Ecto neural progenitor cell (in vitro differentiated cells): Measurements from ENCODE around the gene TMEM121B.

ENCODE experiments used
- DNase-seq: peaks from one replicate; pipeline ENCODE4 v3.0.0-alpha.2; 2018; ENCODE audit warnings: low spot score

The TMEM121B gene

DNA sequence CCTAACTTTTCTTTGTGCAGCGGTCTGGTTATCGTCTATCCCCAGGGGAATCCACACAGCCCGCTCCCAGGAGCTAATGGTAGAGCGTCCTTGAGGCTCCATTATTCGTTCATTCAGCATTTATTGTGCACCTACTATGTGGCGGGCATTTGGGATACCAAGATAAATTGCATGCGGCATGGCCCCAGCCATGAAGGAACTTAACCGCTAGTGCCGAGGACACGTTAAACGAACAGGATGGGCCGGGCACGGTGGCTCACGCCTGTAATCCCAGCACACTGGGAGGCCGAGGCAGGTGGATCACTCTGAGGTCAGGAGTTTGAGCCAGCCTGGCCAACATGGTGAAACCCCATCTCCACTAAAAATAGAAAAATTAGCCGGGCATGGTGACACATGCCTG, 11.2 kb downstream of the TMEM121B start:
- DNase-seq: no peak

DNA sequence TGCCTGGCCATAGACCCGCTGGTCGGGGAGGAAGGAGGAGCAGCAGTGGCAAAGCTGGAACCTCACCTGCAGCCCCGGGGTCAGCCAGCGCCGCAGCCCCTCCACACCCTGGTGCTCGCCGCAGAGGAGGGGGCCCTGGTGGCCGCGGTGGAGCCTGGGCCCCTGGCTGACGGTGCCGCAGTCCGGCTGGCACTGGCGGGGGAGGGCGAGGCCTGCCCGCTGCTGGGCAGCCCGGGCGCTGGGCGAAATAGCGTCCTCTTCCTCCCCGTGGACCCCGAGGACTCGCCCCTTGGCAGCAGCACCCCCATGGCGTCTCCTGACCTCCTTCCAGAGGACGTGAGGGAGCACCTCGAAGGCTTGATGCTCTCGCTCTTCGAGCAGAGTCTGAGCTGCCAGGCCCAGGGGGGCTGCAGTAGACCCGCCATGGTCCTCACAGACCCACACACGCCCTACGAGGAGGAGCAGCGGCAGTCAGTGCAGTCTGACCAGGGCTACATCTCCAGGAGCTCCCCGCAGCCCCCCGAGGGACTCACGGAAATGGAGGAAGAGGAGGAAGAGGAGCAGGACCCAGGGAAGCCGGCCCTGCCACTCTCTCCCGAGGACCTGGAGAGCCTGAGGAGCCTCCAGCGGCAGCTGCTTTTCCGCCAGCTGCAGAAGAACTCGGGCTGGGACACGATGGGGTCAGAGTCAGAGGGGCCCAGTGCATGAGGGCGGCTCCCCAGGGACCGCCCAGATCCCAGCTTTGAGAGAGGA, 11.9 kb downstream of the TMEM121B start:
- DNase-seq: no peak

DNA sequence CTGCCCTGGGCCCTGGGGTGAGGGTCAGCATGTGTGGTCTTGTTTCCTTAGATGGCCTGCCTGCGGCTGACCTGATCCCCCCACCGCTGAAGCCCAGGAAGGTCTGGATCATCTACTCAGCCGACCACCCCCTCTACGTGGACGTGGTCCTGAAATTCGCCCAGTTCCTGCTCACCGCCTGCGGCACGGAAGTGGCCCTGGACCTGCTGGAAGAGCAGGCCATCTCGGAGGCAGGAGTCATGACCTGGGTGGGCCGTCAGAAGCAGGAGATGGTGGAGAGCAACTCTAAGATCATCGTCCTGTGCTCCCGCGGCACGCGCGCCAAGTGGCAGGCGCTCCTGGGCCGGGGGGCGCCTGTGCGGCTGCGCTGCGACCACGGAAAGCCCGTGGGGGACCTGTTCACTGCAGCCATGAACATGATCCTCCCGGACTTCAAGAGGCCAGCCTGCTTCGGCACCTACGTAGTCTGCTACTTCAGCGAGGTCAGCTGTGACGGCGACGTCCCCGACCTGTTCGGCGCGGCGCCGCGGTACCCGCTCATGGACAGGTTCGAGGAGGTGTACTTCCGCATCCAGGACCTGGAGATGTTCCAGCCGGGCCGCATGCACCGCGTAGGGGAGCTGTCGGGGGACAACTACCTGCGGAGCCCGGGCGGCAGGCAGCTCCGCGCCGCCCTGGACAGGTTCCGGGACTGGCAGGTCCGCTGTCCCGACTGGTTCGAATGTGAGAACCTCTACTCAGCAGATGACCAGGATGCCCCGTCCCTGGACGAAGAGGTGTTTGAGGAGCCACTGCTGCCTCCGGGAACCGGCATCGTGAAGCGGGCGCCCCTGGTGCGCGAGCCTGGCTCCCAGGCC, 12.7 kb downstream of the TMEM121B start:
- no peak for DNase-seq

DNA sequence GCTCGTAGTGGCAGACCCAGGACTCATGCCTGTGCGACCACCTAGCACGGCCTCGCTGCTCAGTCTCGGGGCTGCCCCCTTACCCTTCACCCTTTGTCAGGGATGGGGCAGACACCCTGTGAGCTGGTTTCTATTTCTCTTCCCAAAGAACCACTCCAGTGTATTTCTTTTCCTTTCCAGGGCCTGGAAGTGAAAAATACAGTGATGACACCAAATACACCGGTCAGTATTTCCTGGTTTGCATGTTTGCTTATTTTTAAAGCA, 13.7 kb downstream of the TMEM121B start:
- no peak for DNase-seq

DNA sequence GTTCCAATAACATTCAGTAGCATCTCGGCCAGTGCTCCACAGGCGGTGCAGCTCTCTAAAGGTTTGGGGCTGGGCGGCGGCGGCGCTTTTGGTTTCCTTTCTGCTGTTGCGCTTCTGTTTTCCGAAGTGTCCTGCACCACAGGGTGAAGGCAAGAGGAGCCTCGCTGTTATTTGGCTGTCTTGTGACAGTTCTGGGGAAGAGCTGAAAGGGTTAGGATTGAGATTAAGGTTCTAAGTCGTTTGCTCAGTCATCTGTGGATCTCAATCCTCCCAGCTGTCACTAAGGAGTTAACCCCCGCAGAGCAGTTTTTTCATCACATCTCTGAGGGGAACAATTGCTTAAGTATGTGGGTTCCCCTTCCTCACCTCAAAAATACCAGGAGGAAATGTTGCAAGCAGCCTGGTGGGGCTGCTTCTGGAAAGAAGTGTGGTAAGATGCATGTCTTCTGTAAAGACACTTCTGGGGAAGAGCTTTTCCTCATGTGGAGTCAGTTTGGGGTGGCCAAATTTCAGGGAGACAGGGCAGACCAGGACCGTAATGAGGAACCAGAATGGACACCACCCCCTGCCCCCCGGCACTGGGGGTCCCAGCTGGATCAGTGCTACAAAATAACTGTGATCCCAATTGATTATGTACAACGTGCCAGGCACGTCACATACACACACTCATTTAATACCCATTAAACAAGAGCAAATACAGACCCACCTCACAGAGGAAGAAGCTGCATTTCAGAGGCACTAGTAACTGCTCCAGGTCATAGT, 14.2 kb downstream of the TMEM121B start:
- DNase-seq: no peak

DNA sequence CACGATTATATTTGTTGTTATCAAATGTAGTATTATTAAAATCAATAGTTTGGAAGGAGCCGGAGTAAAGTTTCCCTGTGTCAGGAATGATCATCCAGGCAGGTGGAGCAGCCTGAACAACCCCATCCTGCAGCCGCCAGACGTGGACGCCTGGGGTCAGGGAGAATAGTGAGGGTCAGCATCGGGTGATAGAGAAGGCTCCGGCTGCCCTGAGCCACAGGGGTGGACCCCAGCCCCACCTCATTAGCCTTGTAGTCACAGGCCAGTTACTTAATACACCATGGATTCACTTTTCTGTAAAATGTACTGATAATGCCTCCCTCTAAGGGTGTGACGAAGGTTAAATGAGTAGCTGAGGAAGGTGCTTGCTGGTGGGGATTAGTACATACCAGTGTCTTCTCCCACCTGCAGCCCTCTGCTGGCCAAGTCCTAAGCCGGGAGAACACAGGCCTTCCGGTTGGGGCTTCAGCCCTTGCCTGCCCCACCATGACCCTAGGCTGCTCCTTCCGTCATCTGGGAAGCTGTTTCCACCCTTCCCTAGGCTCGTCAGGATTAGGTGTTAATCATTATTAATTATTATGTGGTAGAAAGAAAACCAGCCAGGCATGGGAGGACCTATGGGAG, 14.9 kb downstream of the TMEM121B start:
- no peak for DNase-seq

DNA sequence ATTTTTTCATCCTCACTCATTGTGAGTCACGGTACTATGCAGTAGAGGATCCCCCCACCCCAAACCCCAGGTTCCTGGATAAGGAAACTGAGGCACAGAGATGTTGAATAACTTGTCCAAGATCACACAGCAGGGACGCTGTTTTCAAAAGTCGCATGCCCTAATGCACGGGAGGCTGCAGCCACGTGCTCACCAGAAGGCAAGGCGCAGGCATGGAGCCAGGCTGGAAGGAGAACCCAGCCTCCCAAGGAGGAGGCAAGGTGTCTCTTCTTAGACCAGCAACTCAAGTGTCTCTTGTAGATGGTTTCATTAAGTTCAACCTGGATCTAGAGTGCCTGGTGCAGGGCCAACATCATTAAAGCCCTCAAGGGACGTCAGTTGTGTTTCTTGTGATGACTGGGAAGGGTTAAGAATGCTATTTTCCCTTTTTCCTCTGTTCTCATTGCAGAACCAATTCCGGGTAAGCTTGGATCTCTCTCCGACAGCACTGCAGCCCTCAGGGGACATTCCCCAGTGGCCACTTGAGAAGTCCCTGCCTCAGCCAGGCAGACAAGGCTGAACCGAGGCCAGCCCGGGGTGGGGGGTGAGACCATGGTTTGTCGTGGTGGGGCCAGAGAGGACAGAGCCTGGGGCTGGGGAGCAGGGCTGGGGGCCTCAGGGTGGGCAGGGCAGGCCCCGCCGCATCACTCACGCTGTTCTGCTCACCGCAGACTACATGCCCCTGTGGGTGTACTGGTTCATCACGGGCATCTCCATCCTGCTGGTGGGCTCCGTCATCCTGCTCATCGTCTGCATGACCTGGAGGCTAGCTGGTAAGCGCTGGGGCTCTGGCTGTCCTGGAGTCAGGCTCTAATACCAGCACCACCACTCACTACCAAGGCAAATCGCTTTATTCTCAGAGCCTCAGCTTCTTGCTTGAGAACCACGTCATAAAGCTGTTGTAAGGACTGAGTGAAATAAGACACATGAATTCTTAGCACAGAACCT, 15.7 kb downstream of the TMEM121B start:
- no peak for DNase-seq

DNA sequence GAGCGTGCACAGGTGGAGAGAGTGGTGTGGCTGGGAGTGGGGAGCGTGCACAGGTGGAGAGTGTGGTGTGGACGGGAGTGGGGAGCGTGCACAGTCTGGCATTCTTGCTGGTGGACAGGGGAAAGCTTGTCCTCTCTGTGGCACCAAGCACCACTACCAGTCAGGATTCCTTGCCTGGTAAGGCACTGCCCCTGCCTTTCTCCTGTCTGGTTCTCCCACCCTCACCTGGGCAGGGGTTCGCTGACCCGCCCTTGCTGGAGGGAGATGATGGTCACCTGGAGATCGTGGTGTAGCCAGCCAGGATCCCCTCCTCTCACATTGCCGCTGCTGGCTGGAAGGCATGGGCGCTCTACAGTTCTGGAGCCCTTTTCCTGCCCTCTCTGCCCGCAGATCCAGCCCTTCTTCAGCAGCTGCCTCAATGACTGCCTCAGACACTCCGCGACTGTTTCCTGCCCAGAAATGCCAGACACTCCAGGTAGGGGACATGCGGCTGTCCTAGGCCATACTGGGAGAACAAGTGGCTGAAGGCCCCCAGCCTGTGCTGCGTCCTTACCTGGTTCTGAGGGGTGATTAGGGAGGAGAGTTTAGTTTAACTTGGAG, 16.7 kb downstream of the TMEM121B start:
- no peak for DNase-seq

DNA sequence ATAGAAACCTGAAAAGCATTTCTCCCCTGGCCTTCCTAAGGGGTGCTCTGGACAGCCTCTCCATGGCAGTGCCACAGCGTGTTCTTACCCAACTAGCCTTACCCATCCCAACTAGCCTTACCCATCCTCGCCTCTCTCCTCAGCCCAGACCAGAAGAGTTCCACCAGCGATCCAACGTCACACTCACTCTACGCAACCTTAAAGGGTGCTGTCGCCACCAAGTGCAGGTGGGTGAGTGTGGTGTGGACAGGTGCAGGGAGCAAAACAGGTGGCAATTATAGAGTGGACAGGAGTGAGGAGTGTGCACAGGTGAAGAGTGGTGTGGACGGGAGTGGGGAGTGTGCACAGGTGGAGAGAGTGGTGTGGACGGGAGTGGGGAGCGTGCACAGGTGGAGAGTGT, 17.8 kb downstream of the TMEM121B start:
- no peak for DNase-seq

DNA sequence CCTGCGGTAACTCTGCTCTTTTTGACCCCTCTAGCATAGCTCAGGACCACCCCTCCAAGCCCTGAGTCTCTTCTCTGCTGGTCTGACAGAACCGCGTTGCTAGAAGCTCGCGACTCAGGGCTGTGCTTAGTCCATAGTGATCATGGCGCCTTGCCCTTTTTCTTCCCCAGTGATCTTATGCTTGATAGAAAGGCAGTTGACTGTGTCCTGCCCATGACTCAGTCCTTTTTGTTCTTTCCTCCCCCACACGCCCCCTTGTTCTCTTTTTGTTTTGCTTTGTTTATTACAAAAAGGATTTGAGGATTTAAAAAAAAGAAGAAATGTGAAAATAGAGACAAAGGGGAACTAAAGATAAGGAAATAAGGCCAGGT, 18.9 kb downstream of the TMEM121B start:
- no peak for DNase-seq

DNA sequence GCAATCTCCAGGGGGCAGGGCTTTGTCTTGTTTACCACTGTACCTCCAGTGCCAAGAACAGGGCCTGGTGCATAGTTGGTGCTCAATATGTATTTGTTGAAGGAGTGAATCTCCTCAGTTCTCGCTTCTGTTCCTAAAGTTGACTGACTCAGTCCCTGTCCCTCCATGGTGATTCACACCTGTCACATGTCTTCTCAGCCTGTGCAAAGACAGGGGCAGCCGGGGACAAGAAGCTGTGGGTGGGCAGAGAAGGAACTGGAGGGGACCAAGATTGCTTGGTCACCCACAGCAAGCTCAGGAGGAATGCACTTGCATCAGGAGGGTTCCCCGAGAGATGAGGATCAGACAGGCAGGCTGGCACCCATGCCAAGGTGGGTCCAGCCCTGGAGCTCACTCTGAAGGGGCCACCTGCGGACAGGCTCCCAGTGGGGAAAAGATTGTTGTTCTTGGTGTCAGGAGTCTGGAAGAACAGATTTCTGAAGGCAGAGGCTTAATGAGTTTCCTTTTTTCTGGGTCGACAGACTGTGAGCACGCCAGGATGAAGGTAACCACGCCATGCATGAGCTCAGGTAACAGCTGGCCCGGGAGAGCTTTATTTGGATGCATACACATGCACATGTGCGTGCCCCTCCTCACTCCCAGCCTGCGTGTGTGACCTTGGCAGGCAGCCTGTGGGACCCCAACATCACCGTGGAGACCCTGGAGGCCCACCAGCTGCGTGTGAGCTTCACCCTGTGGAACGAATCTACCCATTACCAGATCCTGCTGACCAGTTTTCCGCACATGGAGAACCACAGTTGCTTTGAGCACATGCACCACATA, 19.5 kb downstream of the TMEM121B start:
- DNase-seq: no peak

DNA sequence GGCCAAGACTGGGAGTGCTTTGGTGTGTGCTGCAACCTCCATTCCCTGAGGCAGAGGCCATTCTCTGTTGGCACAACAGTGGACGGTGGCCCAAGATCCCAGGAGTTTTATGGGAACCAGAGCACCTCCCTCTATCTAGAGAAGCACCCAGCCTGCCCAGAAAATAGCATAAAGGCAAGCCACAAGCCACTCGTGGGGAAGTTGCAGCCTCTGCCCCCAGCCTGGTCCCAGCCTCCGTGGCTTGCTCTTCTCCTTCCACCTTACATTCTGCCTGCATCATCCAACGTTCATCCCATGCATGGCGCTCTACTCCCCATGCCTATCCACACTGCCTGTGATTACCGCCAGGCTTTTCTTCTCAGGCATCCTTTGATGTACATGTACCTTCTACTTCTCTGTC, 20.5 kb downstream of the TMEM121B start:
- DNase-seq: no peak

DNA sequence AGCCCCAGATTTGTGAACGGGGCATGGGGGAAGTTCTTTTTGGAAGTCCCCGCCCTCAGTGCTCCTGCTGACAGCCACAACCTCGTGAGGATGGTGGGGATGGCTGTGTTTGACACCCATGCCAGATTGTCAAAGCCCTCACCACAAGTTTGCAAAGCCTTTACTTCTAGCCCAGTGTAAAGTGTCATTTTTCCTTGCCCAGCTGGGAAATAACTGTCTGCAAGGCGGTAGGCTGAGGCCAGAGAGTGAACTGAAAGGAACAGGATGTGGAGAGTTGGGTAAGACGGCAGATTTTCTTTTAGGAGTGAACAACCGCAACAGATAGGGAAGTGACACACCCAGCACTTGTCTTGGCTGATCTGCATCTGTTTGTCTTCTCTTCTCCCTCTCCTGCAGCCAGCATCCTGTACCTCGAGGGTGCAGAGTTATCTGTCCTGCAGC, 22.8 kb downstream of the TMEM121B start:
- no peak for DNase-seq

DNA sequence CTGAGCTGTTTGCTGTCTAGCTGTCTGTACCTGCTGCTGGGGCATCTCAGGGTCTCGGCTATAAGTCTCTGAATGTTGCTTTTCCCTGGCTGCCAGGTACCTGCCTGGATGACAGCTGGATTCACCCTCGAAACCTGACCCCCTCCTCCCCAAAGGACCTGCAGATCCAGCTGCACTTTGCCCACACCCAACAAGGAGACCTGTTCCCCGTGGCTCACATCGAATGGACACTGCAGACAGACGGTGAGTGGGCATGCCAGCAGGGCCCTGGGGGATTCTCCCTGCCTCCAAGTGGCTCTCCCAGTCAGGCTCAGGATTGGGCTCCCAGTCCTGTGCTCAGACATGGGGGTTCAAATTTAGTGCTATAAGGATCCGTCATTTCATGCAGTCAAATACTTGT, 23.5 kb downstream of the TMEM121B start:
- no peak for DNase-seq

DNA sequence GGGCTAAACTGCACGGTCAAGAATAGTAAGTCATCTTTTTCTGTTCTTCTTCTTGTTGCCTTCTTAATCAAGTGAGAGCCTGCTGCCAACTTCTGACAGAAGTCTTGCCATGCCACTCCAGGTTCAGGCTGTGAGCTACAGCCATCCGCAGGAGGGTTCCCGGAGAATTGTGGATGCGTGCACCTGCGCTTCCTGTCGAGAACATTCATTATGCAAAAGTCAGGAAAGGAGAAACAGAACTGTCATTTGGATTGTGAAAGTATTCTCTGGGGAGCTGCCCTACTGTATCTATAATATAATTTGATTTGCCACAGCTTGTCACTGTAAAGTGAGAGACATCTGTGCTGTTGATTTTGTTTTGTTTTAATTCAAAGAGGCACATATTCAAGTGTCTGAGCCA, 24.1 kb downstream of the TMEM121B start:
- DNase-seq: no peak

DNA sequence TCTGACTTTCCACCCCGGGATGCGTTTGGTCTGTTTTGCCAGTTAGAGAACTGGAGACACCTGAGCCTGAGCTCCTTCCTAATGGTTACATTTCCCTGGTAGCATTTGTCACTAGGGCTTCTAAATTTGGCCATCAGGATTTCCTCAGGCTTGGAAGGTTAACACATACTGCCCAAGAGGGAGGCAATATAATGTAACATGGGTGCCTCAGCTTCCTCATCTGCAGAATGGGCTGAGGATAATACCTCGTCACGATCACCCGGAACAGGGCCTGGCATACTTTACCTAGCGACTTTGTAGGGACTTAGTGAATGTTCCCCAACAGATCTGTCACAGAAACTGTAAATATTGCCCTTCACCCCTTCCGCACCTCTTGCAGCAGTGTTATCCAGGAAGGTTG, 25.1 kb downstream of the TMEM121B start:
- DNase-seq: no peak

DNA sequence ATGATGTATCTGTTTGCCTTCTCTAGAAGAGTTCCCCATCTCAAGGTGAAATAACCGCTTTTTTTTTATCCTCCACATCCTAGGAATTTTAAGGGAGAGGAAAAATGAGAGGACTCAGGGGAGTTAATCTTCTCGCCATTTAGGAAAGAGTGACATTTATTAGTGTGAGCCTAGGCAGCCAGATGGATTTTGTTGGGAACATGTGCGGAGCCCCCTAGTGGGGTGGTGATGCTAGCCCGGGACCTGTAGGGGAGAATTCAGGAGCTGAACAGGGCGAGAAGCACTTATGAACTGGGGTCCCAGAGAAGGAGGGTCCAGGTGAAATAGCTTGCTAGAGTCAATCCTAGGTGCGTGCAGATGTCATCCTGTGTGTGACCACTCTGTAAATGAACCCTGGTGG, 25.6 kb downstream of the TMEM121B start:
- DNase-seq: no peak

DNA sequence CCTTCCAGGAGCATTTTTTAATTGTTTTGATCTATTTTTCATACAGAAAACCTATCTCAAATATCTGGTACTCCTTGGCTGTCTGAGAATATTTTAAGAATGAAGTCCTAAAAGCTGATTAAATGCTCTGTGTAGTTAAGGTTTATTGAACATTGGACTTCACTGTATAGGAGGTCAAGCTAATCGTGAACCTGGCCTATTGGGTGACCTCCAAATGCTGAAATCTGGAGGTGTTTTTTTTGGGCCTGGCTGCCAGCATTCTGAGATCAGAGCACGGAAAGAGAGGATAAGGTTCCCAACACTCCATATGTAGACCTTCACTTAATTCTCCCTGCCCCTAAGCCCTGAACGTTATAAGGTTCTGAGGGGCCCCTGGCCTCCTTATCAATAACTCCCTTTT, 28.1 kb downstream of the TMEM121B start:
- no peak for DNase-seq

DNA sequence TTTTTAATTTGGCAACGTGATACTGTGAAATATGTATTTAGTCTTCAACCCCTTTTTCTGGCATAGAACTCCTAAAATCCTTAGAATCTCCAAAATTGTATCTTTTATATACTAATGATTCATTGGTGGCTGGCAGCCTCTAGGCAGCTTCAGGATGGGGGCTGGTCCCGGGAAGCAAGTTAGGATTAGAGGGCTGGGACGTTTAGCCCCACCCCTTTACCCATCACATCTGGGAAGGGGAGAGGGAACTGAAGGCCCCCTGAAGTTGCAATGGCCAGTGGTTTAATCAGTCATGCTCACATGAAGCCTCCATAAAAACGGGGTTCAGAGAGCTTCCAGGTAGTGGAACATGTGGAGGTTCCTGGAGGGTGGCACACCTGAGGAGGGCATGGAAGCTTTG, 29.3 kb downstream of the TMEM121B start:
- no peak for DNase-seq

DNA sequence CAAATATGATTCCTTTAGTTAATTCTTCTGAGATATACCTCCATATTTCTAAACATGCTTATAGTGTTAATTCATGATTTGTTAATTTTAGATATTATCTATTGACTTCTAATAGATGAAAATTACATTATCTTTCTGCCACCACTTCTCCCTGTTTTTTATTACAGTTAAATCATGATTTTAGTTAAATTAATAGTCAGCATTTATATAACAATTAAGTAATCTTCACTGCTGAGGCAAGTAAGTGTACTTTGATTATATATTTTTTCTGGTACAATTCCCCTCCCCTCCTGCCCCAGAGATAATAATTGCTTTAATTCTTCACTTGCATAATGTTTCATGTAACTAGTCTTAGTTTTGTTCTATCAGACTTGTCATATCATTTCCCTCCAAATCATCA, 30.6 kb downstream of the TMEM121B start:
- DNase-seq: no peak
